ENCODE data around the gene CR2. TPM values are rescaled to one million over a fixed set of nuclear protein-coding genes. Genes with fewer than 3 reads are reported as not detected.

Gene CR2
- total and polyA plus RNA-seq, 9 donors = 0.08 to 0.27 (median 0.10) TPM; not detected in 5

DNA sequence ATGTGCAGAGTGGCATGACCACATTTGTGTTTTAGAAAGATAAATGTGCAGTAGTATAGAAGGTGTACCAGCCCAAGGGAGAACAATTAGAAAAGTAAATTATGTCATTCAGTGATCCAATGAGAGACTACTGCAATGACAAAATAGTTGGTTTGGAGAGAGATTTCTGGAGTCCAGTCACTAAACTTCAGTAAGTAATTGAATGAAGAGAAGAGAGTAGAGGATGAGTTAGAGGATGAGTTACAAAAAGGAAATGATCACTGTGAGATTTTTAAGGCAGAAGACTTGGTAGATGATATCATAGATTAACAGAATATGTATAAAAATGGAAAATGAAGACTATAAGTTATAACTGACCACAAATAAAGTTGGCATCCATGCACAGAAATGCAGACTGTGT is 8.4 kb downstream of the CR2 start:
- TF ChIP-seq EP300 (IDR thresholded peaks at IDR 0.05) = no peak
- no peak for TF ChIP-seq POLR2A (IDR thresholded peaks at IDR 0.05)
- TF ChIP-seq, protein P1, sequence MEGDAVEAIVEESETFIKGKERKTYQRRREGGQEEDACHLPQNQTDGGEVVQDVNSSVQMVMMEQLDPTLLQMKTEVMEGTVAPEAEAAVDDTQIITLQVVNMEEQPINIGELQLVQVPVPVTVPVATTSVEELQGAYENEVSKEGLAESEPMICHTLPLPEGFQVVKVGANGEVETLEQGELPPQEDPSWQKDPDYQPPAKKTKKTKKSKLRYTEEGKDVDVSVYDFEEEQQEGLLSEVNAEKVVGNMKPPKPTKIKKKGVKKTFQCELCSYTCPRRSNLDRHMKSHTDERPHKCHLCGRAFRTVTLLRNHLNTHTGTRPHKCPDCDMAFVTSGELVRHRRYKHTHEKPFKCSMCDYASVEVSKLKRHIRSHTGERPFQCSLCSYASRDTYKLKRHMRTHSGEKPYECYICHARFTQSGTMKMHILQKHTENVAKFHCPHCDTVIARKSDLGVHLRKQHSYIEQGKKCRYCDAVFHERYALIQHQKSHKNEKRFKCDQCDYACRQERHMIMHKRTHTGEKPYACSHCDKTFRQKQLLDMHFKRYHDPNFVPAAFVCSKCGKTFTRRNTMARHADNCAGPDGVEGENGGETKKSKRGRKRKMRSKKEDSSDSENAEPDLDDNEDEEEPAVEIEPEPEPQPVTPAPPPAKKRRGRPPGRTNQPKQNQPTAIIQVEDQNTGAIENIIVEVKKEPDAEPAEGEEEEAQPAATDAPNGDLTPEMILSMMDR (IDR thresholded peaks at IDR 0.05) = no peak
- Histone ChIP-seq H3K27me3 (no peaks in the 10 kb centered on the region), H3K36me3 (no peaks in the 10 kb centered on the region), H3K4me1 (ENCODE audit: insufficient read depth) (no peaks in the 10 kb centered on the region), H3K9me3 (no peaks in the 10 kb centered on the region), H3K4me3 (no peak overlapping the region), H3K27ac (no peak overlapping the region)
- intact Hi-C loops (cut with DNase I) = no loop called here
- DNase-seq = no peak

DNA sequence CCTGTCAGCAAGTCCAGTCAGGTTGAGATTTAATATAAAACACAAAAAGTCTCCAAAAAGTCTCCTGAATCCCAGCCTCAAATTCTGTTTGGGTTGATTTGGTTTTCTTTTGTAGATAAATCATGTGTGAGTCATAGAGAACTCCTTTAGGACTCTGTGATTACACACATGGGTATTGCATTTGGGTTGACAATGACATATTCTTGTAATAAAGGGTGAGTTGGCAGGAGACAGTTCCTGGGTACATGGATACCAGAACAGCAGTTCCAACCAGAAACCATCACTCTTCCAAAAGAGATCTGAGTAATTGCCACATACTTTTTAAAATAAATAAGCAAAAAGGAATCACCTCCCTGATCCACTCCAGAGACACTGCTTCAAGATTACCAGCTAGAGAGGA is 8.9 kb downstream of the CR2 start:
- Histone ChIP-seq H3K36me3 (no peaks in the 10 kb centered on the region), H3K4me1 (ENCODE audit: insufficient read depth) (no peaks in the 10 kb centered on the region), H3K4me3 (no peak overlapping the region), H3K9me3 (no peaks in the 10 kb centered on the region), H3K27ac (no peak overlapping the region), H3K27me3 (no peaks in the 10 kb centered on the region)
- intact Hi-C loops (cut with DNase I) = no loop called here
- no peak for DNase-seq
- TF ChIP-seq, protein P1 (IDR thresholded peaks at IDR 0.05) = no peak
- no peak for TF ChIP-seq EP300 (IDR thresholded peaks at IDR 0.05)
- TF ChIP-seq POLR2A (IDR thresholded peaks at IDR 0.05) = no peak

DNA sequence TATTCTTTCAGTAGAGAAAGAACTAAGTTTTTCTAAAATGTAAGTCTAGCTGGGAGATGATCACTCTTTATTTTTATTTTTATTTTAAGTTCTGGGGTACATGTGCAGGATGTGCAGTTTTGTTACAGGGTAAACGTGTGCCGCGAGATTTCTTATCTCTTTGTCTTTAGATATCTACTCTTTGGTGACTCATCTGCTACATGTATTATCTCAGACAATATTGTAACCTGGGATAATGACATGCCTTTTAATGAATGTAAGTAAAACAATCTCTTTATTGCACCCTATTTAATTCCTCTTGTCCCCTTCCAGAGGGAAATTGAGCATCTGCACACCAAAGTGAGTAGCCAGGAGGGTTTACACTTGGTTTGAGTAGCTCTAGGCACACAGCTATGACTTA is 9.4 kb downstream of the CR2 start:
- intact Hi-C loops (cut with DNase I) = no loop called here
- WGBS, 3 donors = 76 to 79% (median 77%) methylated on average over 3 of the region's 3 CpGs
- H3K9me3 ChIP-seq = no peaks in the 10 kb centered on the region
- H3K4me1 ChIP-seq (ENCODE audit: insufficient read depth) = no peaks in the 10 kb centered on the region
- TF ChIP-seq POLR2A (IDR thresholded peaks at IDR 0.05) = no peak
- TF ChIP-seq, protein P1 (IDR thresholded peaks at IDR 0.05) = no peak
- TF ChIP-seq EP300 (IDR thresholded peaks at IDR 0.05) = no peak
- no peak overlapping the region for H3K4me3 ChIP-seq
- no peaks in the 10 kb centered on the region for H3K27me3 ChIP-seq
- DNase-seq = no peak
- H3K36me3 ChIP-seq = no peaks in the 10 kb centered on the region
- no peak overlapping the region for H3K27ac ChIP-seq

DNA sequence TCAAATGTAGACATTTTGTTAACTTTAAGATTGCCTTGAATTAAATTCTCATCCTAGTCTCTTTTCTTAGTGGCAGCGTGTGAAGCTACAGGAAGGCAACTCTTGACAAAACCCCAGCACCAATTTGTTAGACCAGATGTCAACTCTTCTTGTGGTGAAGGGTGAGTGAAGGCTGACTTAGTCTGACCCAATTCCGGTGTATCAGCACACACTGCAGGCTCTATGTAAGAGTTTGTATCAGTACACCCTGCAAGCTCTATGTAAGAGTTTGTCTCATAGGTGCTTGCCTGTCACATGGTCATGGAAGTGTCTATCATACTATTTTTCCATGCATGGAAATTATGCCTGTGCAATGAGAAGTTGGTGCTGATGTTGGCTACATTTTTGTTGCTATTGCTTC is 16.8 kb downstream of the CR2 start:
- intact Hi-C loops (cut with DNase I) = no loop called here
- DNase-seq = no peak
- Histone ChIP-seq H3K9me3 (no peaks in the 10 kb centered on the region), H3K27me3 (no peaks in the 10 kb centered on the region), H3K4me3 (no peak overlapping the region), H3K27ac (no peak overlapping the region), H3K4me1 (ENCODE audit: insufficient read depth) (no peaks in the 10 kb centered on the region), H3K36me3 (no peaks in the 10 kb centered on the region)
- TF ChIP-seq, protein P1 (IDR thresholded peaks at IDR 0.05) = no peak
- TF ChIP-seq POLR2A (IDR thresholded peaks at IDR 0.05) (no peak), EP300 (IDR thresholded peaks at IDR 0.05) (no peak)
- 85 to 91% (median 86%) methylated on average over 2 of the region's 2 CpGs for WGBS, 3 donors

DNA sequence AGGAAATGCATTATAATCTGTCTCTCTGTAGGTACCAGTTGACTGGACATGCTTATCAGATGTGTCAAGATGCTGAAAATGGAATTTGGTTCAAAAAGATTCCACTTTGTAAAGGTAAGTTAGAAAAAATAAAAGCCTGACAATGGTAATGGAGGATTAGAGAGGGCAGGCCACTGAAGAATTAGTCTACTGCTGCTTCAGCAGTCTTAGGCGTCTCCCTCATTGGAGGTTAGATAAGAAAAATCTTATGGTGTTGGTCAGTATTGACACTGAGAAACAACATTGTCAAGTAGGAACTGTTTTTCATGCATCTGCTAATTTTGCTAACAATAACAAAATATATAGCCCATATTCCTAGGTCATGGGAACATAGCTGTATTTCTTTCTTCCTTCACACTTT is 20.1 kb downstream of the CR2 start:
- intact Hi-C loops (cut with DNase I) = no loop called here
- H3K9me3 ChIP-seq = no peaks in the 10 kb centered on the region
- H3K36me3 ChIP-seq = no peaks in the 10 kb centered on the region
- no peaks in the 10 kb centered on the region for H3K4me1 ChIP-seq (ENCODE audit: insufficient read depth)
- H3K27ac ChIP-seq = no peak overlapping the region
- TF ChIP-seq POLR2A (IDR thresholded peaks at IDR 0.05) = no peak
- TF ChIP-seq, protein P1 (IDR thresholded peaks at IDR 0.05) = no peak
- no peak for TF ChIP-seq EP300 (IDR thresholded peaks at IDR 0.05)
- H3K27me3 ChIP-seq = no peaks in the 10 kb centered on the region
- no peak for DNase-seq
- WGBS, 3 donors = 85 to 91% (median 90%) methylated on average over 1 of the region's 1 CpG
- H3K4me3 ChIP-seq = no peak overlapping the region

All from ovary (tissue), 9 donors.